ENCODE data around the gene SPTY2D1.

Gene SPTY2D1

DNA sequence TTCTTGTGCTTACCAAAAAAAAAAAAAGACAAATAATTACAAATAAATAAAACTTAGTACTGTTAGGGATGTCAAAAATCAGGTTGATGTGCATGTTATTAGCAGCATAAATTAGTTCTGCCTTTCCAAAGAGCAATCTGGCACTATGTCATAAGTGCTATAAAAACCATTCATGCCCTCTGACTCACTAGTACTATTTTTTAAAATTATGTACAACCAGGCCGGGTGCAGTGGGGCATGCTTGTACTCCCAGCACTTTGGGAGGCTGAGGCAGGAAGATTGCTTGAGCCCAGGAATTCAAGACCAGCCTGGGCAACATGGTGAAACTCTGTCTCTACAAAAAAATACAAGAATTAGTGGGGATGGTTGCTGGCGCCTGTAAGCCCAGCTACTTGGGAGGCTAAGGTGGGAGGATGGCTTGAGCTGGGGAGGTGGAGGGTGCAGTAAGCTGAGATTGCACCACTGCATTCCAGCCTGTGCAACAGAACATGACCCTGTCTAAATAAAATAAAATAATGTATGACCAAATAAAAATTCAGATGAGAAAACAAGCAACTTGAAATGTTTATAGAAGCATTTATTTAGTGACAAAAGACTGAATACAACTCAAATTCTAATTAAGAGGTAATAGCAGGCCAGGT is 70.9 kb downstream of the SPTY2D1 start:
- no peak for DNase-seq (ENCODE audit: low read depth in 2 of 2)

Data from stimulated activated CD8-positive, alpha-beta memory T cell treated with anti-CD3 and anti-CD28 coated beads, Interleukin-7, amount 100 ng/mL, for 4 hours (primary cell).